Endometrium (tissue), 2 donors: ENCODE measurements around the gene HSPA8.
"Not testable (repeated sequence)": the region's sequence is repeated elsewhere in the genome, so short reads cannot be mapped to it uniquely, and the experiment has no call there.

Source experiments
- FAIRE-seq: peaks from 2 replicates; lab custom pipeline; 2012; peaks lifted over from hg19 to GRCh38; lab: Jason Lieb, UNC
- donor health status: control.
- donor health status: control.

The HSPA8 gene

GRCh38 chr11:123072332-123072761, 10.4 kb upstream of the HSPA8 start:
- no peak for FAIRE-seq

- FAIRE-seq: no peak
Measured at GRCh38 chr11:123069908-123070821, 8.2 kb upstream of the HSPA8 start.

- no peak for FAIRE-seq
Measured at GRCh38 chr11:123065621-123066020, 3.7 kb upstream of the HSPA8 start.

DNA sequence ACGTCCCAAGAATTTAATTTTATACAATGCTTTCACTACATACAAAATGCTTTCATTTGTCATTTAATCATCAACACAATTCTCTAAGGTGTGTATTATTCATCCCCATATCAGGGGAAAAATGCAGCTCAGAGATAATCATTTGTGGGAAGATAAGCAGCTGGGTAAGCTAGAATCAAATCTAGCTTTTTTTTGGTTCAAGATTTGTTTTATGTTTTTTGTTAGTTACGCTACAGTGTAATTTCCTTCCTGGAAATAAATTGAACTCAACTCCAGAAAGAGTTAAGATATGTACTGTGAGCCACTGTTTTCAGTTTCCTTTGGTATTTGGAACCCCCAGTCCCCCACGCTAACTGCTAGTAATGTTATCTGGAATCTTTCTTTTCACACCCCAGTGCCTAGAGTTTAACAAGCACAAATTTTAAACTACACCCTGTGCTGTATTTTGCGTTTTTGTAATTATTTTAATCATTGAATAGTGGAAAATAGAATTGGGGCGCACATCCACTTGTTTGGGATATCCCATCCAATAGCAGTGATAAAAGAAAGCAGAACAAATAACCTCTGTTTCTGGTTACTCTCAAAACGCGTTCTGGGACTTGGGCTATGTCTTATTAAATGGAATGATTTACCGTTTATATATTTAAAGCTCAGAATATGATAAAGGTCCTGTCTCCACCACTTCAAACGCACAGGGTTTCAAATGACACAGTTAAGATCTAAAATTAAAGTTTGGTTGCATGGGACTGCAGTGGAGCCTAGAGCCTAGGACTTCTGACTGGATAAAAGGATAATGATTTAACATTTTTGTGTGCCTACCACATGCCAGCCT, 2.1 kb upstream of the HSPA8 start:
- no peak for FAIRE-seq

DNA sequence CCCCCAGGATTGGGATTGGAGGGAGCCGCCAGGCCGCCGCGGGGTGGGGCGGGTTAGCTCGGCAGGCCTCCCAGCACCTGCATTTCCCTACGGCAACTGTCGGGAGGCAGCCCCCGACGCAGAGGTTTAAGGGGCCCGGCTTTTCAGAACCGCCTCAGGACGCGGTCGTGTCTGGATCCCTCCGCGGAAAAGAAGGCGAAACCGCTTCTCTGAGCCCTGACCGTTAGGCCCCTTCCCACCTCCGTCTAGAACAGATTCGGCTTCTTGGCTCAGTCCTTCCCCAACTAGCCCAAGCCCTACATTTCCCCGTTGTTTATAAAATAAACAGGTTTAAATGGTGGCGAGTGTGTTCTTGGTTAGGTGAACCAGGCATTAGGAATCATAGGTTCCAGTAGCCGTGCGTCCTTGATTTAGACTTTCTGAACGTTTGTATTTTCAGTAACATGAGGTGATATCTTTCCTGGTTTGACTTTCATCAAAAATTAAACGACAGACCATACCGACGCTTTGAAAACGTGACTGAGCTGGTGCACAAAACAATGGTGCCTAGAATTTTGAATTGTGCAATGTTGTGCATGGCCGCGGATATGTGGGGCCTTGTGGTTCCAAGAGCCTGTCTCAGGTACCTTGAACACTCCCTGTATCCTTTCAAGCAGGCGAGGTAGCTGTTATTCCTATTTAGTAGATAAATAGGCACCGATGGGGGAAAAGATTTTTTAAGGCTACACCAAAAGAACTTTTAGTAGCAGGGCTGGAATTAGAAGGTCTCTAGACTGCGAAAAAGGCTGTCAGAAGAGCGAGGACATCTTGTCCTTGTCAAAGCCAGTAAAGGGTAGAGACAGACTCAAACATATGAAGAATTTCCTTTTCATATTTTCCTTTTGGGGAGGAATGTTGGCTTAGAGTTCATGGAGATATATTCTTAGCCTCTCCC, 1.2 kb upstream of the HSPA8 start:
- FAIRE-seq: no peak

DNA sequence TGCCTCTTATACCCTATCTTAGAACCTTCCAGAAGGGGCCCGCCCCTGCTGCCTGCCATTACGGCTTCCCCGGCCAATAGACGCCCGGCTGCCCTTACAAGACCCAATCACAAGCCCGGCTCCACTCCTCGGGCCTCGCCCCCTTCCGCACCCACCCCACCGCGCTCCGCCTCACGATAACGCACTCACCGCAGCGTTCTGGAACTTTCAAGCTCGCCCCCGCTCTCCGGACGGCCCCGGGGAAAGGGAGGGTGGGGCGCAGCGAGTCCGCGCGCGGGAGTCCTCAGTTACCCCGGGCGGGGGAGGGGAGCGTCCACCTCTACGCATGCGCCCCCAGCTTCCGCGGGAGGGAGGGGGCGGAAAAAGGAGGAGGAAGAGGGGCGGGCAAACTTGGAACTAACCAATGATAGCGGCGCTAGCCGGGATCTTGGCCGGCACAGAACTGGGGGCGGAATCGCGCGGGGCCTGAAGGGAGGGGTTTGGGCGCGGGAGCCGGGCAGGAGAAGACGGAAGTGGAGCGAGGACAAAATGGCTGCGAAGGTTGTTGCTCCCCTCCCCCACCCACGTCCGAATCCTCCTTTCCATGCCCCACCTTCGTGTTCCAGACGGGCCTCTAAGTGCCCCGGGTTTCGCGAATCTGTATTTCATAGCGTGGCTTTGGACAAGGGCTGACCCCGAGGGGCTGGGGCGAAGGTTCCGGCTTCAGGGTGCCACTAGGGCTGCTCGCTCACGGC, 389 bp upstream of the HSPA8 start:
- peak; percentile 92 for FAIRE-seq

DNA sequence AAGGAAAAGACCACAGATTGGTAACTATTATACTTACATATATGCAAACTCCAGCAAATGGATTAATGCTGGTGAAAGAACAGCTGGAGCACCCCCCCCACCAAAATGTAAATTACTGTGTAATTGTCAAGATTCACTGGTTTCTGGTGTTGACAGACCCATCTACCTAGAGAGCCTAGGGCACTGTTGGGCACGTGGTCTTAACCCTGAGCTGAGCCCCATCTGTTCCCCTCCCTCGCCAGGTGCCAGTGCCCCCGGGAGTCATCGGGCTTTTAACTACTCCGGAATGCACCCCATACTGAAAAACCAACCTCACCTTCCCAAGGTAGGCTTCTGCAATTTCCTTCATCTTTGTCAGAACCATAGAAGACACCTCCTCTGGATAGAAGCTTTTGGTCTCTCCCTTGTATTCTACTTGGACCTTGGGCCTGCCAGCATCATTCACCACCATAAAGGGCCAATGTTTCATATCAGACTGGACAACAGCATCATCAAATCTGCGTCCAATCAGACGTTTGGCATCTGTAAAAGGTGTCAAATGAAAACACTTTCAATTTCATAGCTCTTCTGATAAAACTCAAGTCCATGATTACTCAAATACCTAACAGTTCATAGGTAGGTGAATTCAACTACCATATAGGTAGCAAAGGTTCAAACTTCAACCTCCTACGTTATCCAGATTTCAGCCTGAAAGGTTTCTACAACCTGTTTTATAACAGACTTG, 1.5 kb downstream of the HSPA8 start:
- no peak for FAIRE-seq

GRCh38 chr11:123059041-123059920, 2.7 kb downstream of the HSPA8 start:
- not testable (repeated sequence) for FAIRE-seq

- FAIRE-seq: no peak
Measured at GRCh38 chr11:123057661-123058305, 4.2 kb downstream of the HSPA8 start.

- no peak for FAIRE-seq
Measured at GRCh38 chr11:123056835-123057491, 5.0 kb downstream of the HSPA8 start.

DNA sequence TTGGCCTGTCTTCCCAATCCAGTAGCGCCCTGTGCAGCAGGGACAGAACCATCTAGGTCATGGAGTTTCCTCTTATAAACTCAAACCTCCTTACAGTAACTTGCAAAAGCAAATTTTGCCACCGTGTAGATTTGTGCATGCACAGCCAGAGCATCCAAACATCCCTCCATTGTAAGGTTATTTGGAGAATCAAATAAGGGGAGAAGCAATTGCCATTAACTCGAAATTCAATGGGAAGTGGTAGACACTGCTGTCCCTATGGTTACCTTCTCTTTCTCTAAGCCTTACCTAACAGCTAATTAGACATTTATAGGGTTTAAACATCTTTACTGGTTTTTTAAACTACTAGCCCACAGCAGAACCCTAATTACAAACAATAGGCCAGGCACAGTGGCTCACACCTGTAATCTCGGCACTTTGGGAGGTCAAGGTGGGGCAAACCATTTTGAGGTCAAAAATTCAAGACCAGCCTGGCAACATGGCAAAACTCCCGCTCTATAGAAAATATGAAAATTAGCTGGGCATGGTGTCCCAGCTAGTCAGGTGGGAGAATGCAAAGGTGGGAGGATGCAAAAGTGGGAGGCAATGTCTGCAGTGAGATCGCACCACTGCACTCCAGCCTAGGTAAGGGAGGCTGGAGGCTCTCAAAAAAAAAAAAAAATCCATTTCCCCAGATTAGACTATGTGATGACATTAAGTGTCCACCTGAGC, 6.6 kb downstream of the HSPA8 start:
- no peak for FAIRE-seq

- FAIRE-seq: no peak
Measured at GRCh38 chr11:123054301-123055065, 7.5 kb downstream of the HSPA8 start.

DNA sequence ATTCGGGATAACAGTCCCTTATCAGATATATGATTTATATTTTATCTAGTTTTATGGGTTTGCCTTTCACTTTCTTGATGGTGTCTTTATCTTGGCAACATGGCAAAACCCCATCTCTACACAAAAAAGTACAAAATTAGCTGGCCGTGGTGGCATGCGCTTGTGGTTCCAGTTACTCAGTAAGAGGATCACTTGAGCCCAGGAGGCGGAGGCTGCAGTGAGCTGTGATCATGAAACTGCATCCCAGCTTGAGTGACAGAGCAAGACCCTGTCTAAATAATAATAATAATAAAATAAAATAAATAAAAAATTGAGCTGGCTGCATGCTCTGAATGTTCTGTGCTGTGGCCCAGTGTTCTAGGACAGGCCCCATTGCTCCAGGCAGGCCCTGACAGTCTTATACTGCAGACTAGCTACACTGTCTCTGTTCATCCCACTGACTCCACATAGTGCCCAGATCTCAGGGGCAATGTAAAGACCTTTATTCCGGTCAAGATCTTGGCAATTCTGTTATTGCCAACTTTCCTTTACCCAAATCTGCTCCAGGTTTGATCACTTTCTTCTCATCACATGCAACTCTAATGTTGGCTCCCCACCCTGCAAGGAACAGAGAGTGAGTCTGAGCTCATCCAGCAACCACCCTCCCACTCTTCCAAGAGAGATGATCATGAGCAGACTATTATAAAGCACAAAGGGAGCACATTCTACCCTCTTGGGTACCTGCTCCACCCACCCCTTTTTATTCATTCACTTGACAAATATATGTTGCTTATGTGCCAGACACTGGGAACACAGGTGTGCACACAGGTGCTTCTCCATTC, 8.8 kb downstream of the HSPA8 start:
- no peak for FAIRE-seq

- FAIRE-seq: no peak
Measured at GRCh38 chr11:123051634-123052033, 10.3 kb downstream of the HSPA8 start.

- no peak for FAIRE-seq
Measured at GRCh38 chr11:123051146-123051545, 10.8 kb downstream of the HSPA8 start.

DNA sequence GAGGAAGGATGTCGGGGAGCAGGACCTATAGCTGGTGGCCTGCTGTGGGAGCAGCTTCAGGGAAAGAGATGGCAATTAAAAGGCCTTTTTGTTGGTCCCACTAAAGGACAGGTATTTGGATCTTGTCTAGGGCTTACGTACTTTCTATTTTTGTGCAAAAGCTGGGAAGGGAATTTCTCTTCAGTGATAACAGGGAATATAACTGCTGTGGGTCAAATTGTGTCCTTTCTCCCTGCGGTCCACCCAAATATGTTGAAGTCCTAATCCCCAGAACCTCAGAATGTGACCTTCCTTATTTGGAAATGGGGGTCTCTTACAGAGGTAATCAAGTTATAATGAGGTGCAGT, 14.0 kb downstream of the HSPA8 start:
- FAIRE-seq: no peak
